Endothelial cell of umbilical vein (primary cell): Measurements from ENCODE around the gene CCND2. TPM values are rescaled to one million over a fixed set of nuclear protein-coding genes. Genes with fewer than 3 reads are reported as not detected.

Experiments
- BruUV-seq: library from RNA; stranded (reverse); fragments of 400-500 nt; replicated peaks from 2 replicates; lab custom pipeline; 2021; lab: Mats Ljungman, UMichigan
- CTCF ChIA-PET: fragments of 300-600, 350-600 bp; sonication (Branson Sonifier 250); formaldehyde crosslinking; loops from one replicate; lab custom pipeline; 2021; ENCODE audit warnings: antibody characterized with exemption, inconsistent platforms; lab: Charles Lee
- POLR2A ChIA-PET: fragments of 300-600, 350-600 bp; sonication (Branson Sonifier 250); formaldehyde crosslinking; loops from one replicate; lab custom pipeline; 2021; ENCODE audit warnings: antibody characterized with exemption, inconsistent platforms; lab: Charles Lee
- DNase-seq: peaks from one replicate; pipeline ENCODE4 v3.0.0-alpha.2; 2011; ENCODE audit warnings: low read depth, low spot score
- FAIRE-seq: peaks from 2 replicates; lab custom pipeline; 2011; peaks lifted over from hg19 to GRCh38; lab: Jason Lieb, UNC
- H2AFZ ChIP-seq: 2 replicates; pipeline ENCODE4 v1.6.0; 2012; ENCODE audit warnings: low read depth, low read length, control low read depth, inconsistent platforms
- H3K27ac ChIP-seq: 2 replicates; pipeline ENCODE4 v1.5.1; 2011; ENCODE audit warnings: low read depth, mild to moderate bottlenecking, control low read depth, low read length, moderate library complexity; ENCODE audit not compliant: insufficient read depth
- H3K27me3 ChIP-seq, 2 experiments: 2 replicates each; pipeline versions ENCODE4 v1.6.0 to v1.6.1; 2011; ENCODE audit warnings: low read length in 2 of 2, mixed read lengths in 1 of 2; ENCODE audit not compliant: control insufficient read depth in 2 of 2, insufficient read depth in 2 of 2
- H3K36me3 ChIP-seq, 2 experiments: 2 replicates in 1 of 2; 3 replicates in 1 of 2; pipeline ENCODE4 v1.5.1; 2011; ENCODE audit warnings: low read length in 2 of 2, mild to moderate bottlenecking in 1 of 2, moderate library complexity in 1 of 2; ENCODE audit not compliant: control insufficient read depth in 2 of 2, insufficient read depth in 2 of 2; ENCODE audit errors: extremely low read depth in 1 of 2
- H3K4me1 ChIP-seq: 3 replicates; pipeline ENCODE4 v1.5.1; 2011; ENCODE audit warnings: mild to moderate bottlenecking, low read length; ENCODE audit not compliant: control insufficient read depth, insufficient read depth; ENCODE audit errors: extremely low read depth
- H3K4me2 ChIP-seq: 2 replicates; pipeline ENCODE4 v1.6.1; 2011; ENCODE audit warnings: low read length, control low read depth, mixed read lengths; ENCODE audit not compliant: insufficient read depth
- H3K4me3 ChIP-seq, 3 experiments: fragments of 200-600 bp in 1 of 3; sonication (generic), shearing (Covaris generic) in 1 of 3; replicated peaks in 1 of 3; 2 replicates each; pipeline ENCODE4 v1.5.1; 2011 to 2016; ENCODE audit warnings: control low read depth in 3 of 3, low read length in 3 of 3, mild to moderate bottlenecking in 2 of 3, inconsistent platforms in 1 of 3, low read depth in 1 of 3, moderate library complexity in 1 of 3; ENCODE audit not compliant: insufficient read depth in 1 of 3
- H3K79me2 ChIP-seq: 2 replicates; pipeline ENCODE4 v1.6.0; 2012; ENCODE audit warnings: low read length, inconsistent platforms; ENCODE audit not compliant: control insufficient read depth, insufficient read depth
- H3K9ac ChIP-seq: replicated peaks from 2 replicates; pipeline ENCODE3; 2011; ENCODE audit warnings: low read length, control low read depth; ENCODE audit not compliant: insufficient read depth; ENCODE audit errors: extremely low read depth
- H3K9me1 ChIP-seq: replicated peaks from 3 replicates; pipeline ENCODE4 v1.6.0; 2011; ENCODE audit warnings: mild to moderate bottlenecking, low read length; ENCODE audit not compliant: control insufficient read depth, insufficient read depth; ENCODE audit errors: extremely low read depth
- H3K9me3 ChIP-seq: replicated peaks from 2 replicates; pipeline ENCODE4 v1.5.1; 2012; ENCODE audit warnings: low read length, inconsistent platforms; ENCODE audit not compliant: control insufficient read depth, insufficient read depth
- H4K20me1 ChIP-seq: replicated peaks from 2 replicates; pipeline ENCODE3; 2011; ENCODE audit warnings: mild to moderate bottlenecking, low read length; ENCODE audit not compliant: control insufficient read depth, insufficient read depth; ENCODE audit errors: extremely low read depth
- CTCF ChIP-seq, 2 donors: IDR thresholded peaks; 1 replicate in 1 of 2; 2 replicates in 1 of 2; pipeline ENCODE4 v1.5.1; 2011; ENCODE audit warnings: low read length in 2 of 2, mild to moderate bottlenecking in 2 of 2, moderate library complexity in 2 of 2, control low read depth in 1 of 2, inconsistent platforms in 1 of 2, low read depth in 1 of 2; ENCODE audit not compliant: insufficient read depth in 1 of 2; ENCODE audit errors: extremely low read depth in 1 of 2
- EZH2 ChIP-seq: IDR thresholded peaks from 2 replicates; pipeline ENCODE4 v1.6.1; 2012; ENCODE audit warnings: borderline replicate concordance, low read depth, mild to moderate bottlenecking, moderate library complexity, low read length, inconsistent platforms; ENCODE audit not compliant: severe bottlenecking
- FOS ChIP-seq: IDR thresholded peaks from 2 replicates; pipeline ENCODE4 v1.6.1; 2011; ENCODE audit warnings: mild to moderate bottlenecking, low read length, moderate library complexity, borderline replicate concordance; ENCODE audit not compliant: insufficient read depth
- GATA2 ChIP-seq: IDR thresholded peaks from 2 replicates; pipeline ENCODE4 v1.7.0; 2011; ENCODE audit warnings: low read depth, mild to moderate bottlenecking, moderate library complexity, mixed read lengths, low read length; ENCODE audit not compliant: insufficient read length, insufficient read depth
- JUN ChIP-seq: IDR thresholded peaks from 2 replicates; pipeline ENCODE4 v1.6.1; 2011; ENCODE audit warnings: borderline replicate concordance, low read depth; ENCODE audit not compliant: insufficient read length, insufficient read depth
- MYC ChIP-seq: IDR thresholded peaks from one replicate; pipeline ENCODE4 v1.6.1; 2011; ENCODE audit warnings: mild to moderate bottlenecking, low read depth, low read length
- POLR2A ChIP-seq: IDR thresholded peaks from 2 replicates; pipeline ENCODE4 v1.6.1; 2012; ENCODE audit warnings: low read depth, mild to moderate bottlenecking, control low read depth, low read length
- POLR2AphosphoS5 ChIP-seq: IDR thresholded peaks from 2 replicates; pipeline ENCODE4 v1.6.1; 2012; ENCODE audit warnings: low read depth, mild to moderate bottlenecking, control low read depth, low read length, moderate library complexity; ENCODE audit not compliant: insufficient read depth
- dilution Hi-C: fragments of 300-500 bp; cut with MboI; formaldehyde crosslinking; loops from one replicate; pipeline ENCODE4 v1.15.0; 2019; ENCODE audit warnings: low sequenced_read_pairs; ENCODE audit not compliant: extremely low pct_ligation_motif_present
- intact Hi-C: fragments of 100-400 bp; cut with micrococcal nuclease; formaldehyde crosslinking; loops from one replicate; pipeline ENCODE4 v1.10.0; 2022
- polyA plus RNA-seq, 4 experiments: library from polyadenylated mRNA; depleted of rRNA in 3 of 4; stranded (reverse) in 3 of 4; unstranded in 1 of 4; fragments of >200 nt; gene quantifications; 2 replicates each; pipeline versions ENCODE4 v1.2.1 to v1.2.3, GENCODE V29; 2011 to 2012; ENCODE audit warnings: missing spikeins in 1 of 4
- total RNA-seq: library from RNA; stranded (reverse); gene quantifications from 2 replicates; pipeline ENCODE4 v1.2.3, GENCODE V29; 2021
- TF ChIP-seq, protein P1 (sequence below): IDR thresholded peaks from 2 replicates; pipeline ENCODE4 v1.6.1; 2011; ENCODE audit not compliant: insufficient read depth, insufficient read length

CCND2 gene
- total and polyA plus RNA-seq, 2 donors (not counting 3 experiments of a cell fraction or from before 2014, with no cell fraction given), result 0.68 to 3.4 TPM

GRCh38 chr12:4225571-4225970 lies 48.0 kb upstream of the CCND2 start:
- H3K79me2 ChIP-seq, result no peaks in the 10 kb centered on the region
- dilution Hi-C loops (no loop called here), intact Hi-C loops (no loop called here)
- DNase-seq (no peak), FAIRE-seq (no peak)
- H3K9ac ChIP-seq, result no peak overlapping the region
- H2AFZ ChIP-seq, result no peak overlapping the region
- ChIA-PET POLR2A (no interaction called here), CTCF (no interaction called here)
- H3K9me1 ChIP-seq, result no peaks in the 10 kb centered on the region
- no peaks in the 10 kb centered on the region for H3K4me1 ChIP-seq
- no peak for TF ChIP-seq POLR2AphosphoS5
- TF ChIP-seq EZH2, result no peak
- TF ChIP-seq, protein P1, sequence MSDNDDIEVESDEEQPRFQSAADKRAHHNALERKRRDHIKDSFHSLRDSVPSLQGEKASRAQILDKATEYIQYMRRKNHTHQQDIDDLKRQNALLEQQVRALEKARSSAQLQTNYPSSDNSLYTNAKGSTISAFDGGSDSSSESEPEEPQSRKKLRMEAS, result no peak
- TF ChIP-seq MYC, result no peak
- no peak for TF ChIP-seq CTCF (IDR thresholded peaks at IDR 0.05; ENCODE audit: extremely low read depth in 1 of 2, insufficient read depth in 1 of 2, low read depth in 1 of 2, low read length in 2 of 2)
- no peak for TF ChIP-seq FOS
- no peak for TF ChIP-seq JUN
- TF ChIP-seq GATA2, result no peak
- TF ChIP-seq POLR2A, result no peak
- H4K20me1 ChIP-seq, result no peaks in the 10 kb centered on the region
- no TSS peak for BruUV-seq
- no peaks in the 10 kb centered on the region for H3K9me3 ChIP-seq
- no peak overlapping the region for H3K4me2 ChIP-seq
- no peak overlapping the region for H3K4me3 ChIP-seq
- H3K36me3 ChIP-seq, result no peaks in the 10 kb centered on the region
- H3K27ac ChIP-seq, result no peak overlapping the region
- no peaks in the 10 kb centered on the region for H3K27me3 ChIP-seq
